ENCODE results near the gene KLHL25.
A peak's percentile ranks its signal among the peaks of the same experiment; 100 is the strongest.
"Not testable (repeated sequence)": the region's sequence is repeated elsewhere in the genome, so short reads cannot be mapped to it uniquely, and the experiment has no call there.

The KLHL25 gene

GRCh38 chr15:85794598-85795336, at the start of gene KLHL25:
Gene KLHL25, minus strand, starts transcription at chr15:85794925. Its CDS starts 25,115 bp downstream, at chr15:85769810.
- DNase-seq = peak; percentile 98

- DNase-seq = no peak
These were observed 46.1 kb upstream of the KLHL25 start for GRCh38 chr15:85840802-85841152.

GRCh38 chr15:85840079-85840801, 45.5 kb upstream of the KLHL25 start:
- peak; percentile 88 for DNase-seq

GRCh38 chr15:85839643-85840042, 44.9 kb upstream of the KLHL25 start:
- no peak for DNase-seq

GRCh38 chr15:85838655-85839054, 43.9 kb upstream of the KLHL25 start:
- DNase-seq = no peak

GRCh38 chr15:85837881-85838280, 43.2 kb upstream of the KLHL25 start:
- no peak for DNase-seq

- peak; percentile 29 for DNase-seq
These were observed 42.3 kb upstream of the KLHL25 start for GRCh38 chr15:85837011-85837433.

- no peak for DNase-seq
These were observed 39.9 kb upstream of the KLHL25 start for GRCh38 chr15:85834651-85835050.

- DNase-seq = peak; percentile 35
These were observed 37.7 kb upstream of the KLHL25 start for GRCh38 chr15:85832394-85832793.

GRCh38 chr15:85831415-85832113, 36.8 kb upstream of the KLHL25 start:
- peak; percentile 58 for DNase-seq

- DNase-seq = not testable (repeated sequence)
These were observed 35.0 kb upstream of the KLHL25 start for GRCh38 chr15:85829754-85830153.

GRCh38 chr15:85828874-85829273, 34.1 kb upstream of the KLHL25 start:
- no peak for DNase-seq

GRCh38 chr15:85828126-85828525, 33.4 kb upstream of the KLHL25 start:
- no peak for DNase-seq

GRCh38 chr15:85826756-85827515, 32.2 kb upstream of the KLHL25 start:
- no peak for DNase-seq

- DNase-seq = no peak
These were observed 31.0 kb upstream of the KLHL25 start for GRCh38 chr15:85825719-85826118.

- DNase-seq = no peak
These were observed 30.4 kb upstream of the KLHL25 start for GRCh38 chr15:85825118-85825517.

GRCh38 chr15:85821545-85821944, 26.8 kb upstream of the KLHL25 start:
- DNase-seq = no peak

GRCh38 chr15:85819938-85820337, 25.2 kb upstream of the KLHL25 start:
- no peak for DNase-seq

- no peak for DNase-seq
These were observed 18.5 kb upstream of the KLHL25 start for GRCh38 chr15:85813234-85813633.

GRCh38 chr15:85810075-85810474, 15.3 kb upstream of the KLHL25 start:
- DNase-seq = no peak

GRCh38 chr15:85805420-85805819, 10.7 kb upstream of the KLHL25 start:
- DNase-seq = no peak

- DNase-seq = no peak
These were observed 9.9 kb upstream of the KLHL25 start for GRCh38 chr15:85804481-85805170.
